Kidney epithelial cell (primary cell): ENCODE results near the gene FRMD3. TPM values are rescaled to one million over a fixed set of nuclear protein-coding genes. Genes with fewer than 3 reads are reported as not detected.
"Not testable (repeated sequence)": the region's sequence is repeated elsewhere in the genome, so short reads cannot be mapped to it uniquely, and the experiment has no call there.

ENCODE experiments used
- DNase-seq: peaks from one replicate; pipeline ENCODE4 v3.0.0-alpha.2; 2010; ENCODE audit warnings: low read depth
- H3K27me3 ChIP-seq: 2 replicates; pipeline ENCODE4 v1.6.0; 2011; ENCODE audit warnings: low read length; ENCODE audit not compliant: control insufficient read depth, insufficient read depth
- H3K36me3 ChIP-seq: 2 replicates; pipeline ENCODE4 v1.5.1; 2011; ENCODE audit warnings: low read length; ENCODE audit not compliant: control insufficient read depth, insufficient read depth
- H3K4me3 ChIP-seq: 2 replicates; pipeline ENCODE4 v1.5.1; 2011; ENCODE audit warnings: low read depth, mild to moderate bottlenecking, control low read depth, low read length
- CTCF ChIP-seq: IDR thresholded peaks from 2 replicates; pipeline ENCODE4 v1.5.1; 2011; ENCODE audit warnings: mild to moderate bottlenecking, moderate library complexity, low read length, control low read depth, inconsistent platforms; ENCODE audit not compliant: insufficient read depth, poor library complexity, severe bottlenecking
- total RNA-seq: library from RNA; depleted of rRNA; stranded (reverse); fragments of >200 nt; gene quantifications from 2 replicates; pipeline ENCODE4 v1.2.3, GENCODE V29; 2015

The FRMD3 gene
- total RNA-seq, 1 donor from 2014 or later = 5.2 TPM

- no peak for TF ChIP-seq CTCF
Observed at GRCh38 chr9:83520292-83520691, 17.9 kb downstream of the FRMD3 start.

DNA sequence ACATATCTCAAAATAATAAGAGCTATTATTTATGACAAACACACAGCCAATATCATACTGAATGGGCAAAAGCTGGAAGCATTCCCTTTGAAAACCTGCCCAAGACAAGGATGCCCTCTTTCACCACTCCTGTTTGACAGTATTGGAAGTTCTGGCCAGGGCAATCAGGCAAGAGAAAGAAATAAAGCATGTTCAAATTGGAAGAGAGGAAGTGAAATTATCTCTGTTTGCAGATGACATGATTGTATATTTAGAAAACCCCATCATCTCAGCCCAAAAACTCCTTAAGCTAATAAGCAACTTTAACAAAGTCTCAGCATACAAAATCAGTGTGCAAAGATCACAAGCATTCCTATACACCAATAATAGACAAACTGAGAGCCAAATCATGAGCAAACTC is 20.2 kb downstream of the FRMD3 start:
- H3K27me3 ChIP-seq, H3K4me3 ChIP-seq, H3K36me3 ChIP-seq, DNase-seq: not testable (repeated sequence)

More at GRCh38 chr9:83520292-83520691, 17.9 kb downstream of the FRMD3 start:
- no peak overlapping the region for H3K4me3 ChIP-seq
- H3K27me3 ChIP-seq = no peaks in the 10 kb centered on the region
- H3K36me3 ChIP-seq = no peaks in the 10 kb centered on the region
- DNase-seq = no peak

GRCh38 chr9:83514767-83515166 is 23.4 kb downstream of the FRMD3 start:
- no peak for DNase-seq
- H3K36me3 ChIP-seq = no peaks in the 10 kb centered on the region
- no peaks in the 10 kb centered on the region for H3K27me3 ChIP-seq
- H3K4me3 ChIP-seq = no peak overlapping the region
- no peak for TF ChIP-seq CTCF

DNA sequence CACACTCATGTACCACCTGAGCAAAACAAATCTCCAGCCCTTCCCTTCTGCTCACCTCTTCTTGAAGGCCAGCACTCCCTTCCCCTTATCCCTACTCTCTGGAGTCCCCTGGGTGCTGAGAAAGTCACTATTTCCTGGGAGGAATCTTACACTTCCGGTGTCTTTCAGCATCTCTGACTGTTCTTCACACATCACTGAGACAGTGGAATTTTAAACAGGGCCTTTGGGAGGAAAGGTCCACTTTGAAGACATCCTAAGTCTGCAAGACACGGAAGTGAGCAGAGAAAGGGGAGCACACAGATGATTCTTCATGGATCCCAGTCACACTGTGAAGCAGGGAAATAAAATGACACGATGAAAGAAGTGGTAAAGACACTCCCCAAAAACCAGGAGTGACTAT is 25.6 kb downstream of the FRMD3 start:
- H3K36me3 ChIP-seq = no peaks in the 10 kb centered on the region
- H3K27me3 ChIP-seq = no peaks in the 10 kb centered on the region
- H3K4me3 ChIP-seq = no peak overlapping the region
- no peak for DNase-seq
- TF ChIP-seq CTCF = no peak

- no peaks in the 10 kb centered on the region for H3K27me3 ChIP-seq
- DNase-seq = no peak
- no peak for TF ChIP-seq CTCF
- H3K36me3 ChIP-seq = no peaks in the 10 kb centered on the region
- H3K4me3 ChIP-seq = no peak overlapping the region
Observed at GRCh38 chr9:83511051-83511450, 27.1 kb downstream of the FRMD3 start.

DNA sequence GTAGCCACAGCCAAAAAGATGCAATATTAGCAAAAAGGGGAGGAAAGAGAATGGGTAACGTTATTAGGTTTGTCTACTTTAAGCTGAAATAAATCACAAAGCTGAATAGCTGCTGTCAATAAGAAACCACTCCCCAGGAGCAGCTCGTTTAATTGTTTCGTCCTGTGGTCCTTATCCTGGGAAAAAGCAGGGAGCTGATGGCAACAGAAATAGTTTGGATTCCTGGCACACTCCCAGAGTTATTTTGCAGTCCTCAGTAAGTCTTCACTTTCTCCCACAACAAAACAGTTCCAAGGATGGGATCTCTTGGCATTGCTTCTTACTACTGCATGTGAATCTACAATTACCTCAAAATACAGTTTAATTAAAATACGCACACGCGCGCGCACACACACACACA is 28.8 kb downstream of the FRMD3 start:
- Histone ChIP-seq H3K36me3 (no peaks in the 10 kb centered on the region), H3K4me3 (no peak overlapping the region), H3K27me3 (no peaks in the 10 kb centered on the region)
- TF ChIP-seq CTCF = no peak
- DNase-seq = no peak
